Mammary epithelial cell (primary cell): Measurements from ENCODE around the gene STARD13.

Experiments
- CTCF ChIP-seq, 2 donors: IDR thresholded peaks in 1 of 2; conservative IDR thresholded peaks in 1 of 2; 2 replicates each; pipeline ENCODE4 v1.5.1; 2011 to 2012; ENCODE audit warnings: inconsistent platforms in 2 of 2, low read length in 2 of 2, mild to moderate bottlenecking in 2 of 2, control low read depth in 1 of 2, low read depth in 1 of 2; ENCODE audit not compliant: insufficient read depth in 1 of 2; ENCODE audit errors: extremely low read depth in 1 of 2
- EZH2 ChIP-seq: IDR thresholded peaks from 2 replicates; pipeline ENCODE4 v1.6.1; 2012; ENCODE audit warnings: low read length, inconsistent platforms, borderline replicate concordance

- TF ChIP-seq CTCF (conservative IDR thresholded peaks at IDR 0.05 in 1 of 2, IDR thresholded peaks at IDR 0.05 in 1 of 2; ENCODE audit: extremely low read depth in 1 of 2, insufficient read depth in 1 of 2, low read depth in 1 of 2, low read length in 2 of 2): no peak
- TF ChIP-seq EZH2: no peak
These were observed 39.9 kb downstream of the STARD13 start for GRCh38 chr13:33245505-33246158.
